GM12801 (cell line): ENCODE results near the gene PVALEF.

Experiments
- TF ChIP-seq, protein P1 (sequence below): IDR thresholded peaks from one replicate; pipeline ENCODE4 v1.5.1; 2011; ENCODE audit warnings: control low read depth; ENCODE audit not compliant: insufficient read length; ENCODE audit errors: extremely low read depth

The PVALEF gene

DNA sequence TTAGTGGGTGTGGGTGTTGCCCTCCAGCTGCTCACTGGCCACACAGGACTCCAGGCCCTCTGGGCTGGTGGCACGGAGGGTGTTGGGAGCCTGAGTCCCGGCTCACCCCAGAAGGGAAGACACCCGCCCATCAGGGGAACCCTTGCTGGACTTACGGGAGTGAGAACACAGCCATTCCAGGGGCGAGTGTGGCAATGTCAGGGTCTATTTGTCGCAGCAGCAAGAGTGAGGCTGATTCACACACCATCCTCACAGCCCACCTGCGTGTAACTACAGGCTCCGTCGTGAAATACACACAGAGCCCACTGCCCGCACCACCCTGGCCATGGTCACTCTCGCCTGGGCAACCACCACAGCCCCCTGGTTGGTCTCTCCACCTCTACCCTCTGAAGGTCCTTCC, 18.5 kb downstream of the PVALEF start:
- TF ChIP-seq, protein P1, sequence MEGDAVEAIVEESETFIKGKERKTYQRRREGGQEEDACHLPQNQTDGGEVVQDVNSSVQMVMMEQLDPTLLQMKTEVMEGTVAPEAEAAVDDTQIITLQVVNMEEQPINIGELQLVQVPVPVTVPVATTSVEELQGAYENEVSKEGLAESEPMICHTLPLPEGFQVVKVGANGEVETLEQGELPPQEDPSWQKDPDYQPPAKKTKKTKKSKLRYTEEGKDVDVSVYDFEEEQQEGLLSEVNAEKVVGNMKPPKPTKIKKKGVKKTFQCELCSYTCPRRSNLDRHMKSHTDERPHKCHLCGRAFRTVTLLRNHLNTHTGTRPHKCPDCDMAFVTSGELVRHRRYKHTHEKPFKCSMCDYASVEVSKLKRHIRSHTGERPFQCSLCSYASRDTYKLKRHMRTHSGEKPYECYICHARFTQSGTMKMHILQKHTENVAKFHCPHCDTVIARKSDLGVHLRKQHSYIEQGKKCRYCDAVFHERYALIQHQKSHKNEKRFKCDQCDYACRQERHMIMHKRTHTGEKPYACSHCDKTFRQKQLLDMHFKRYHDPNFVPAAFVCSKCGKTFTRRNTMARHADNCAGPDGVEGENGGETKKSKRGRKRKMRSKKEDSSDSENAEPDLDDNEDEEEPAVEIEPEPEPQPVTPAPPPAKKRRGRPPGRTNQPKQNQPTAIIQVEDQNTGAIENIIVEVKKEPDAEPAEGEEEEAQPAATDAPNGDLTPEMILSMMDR, result no peak

DNA sequence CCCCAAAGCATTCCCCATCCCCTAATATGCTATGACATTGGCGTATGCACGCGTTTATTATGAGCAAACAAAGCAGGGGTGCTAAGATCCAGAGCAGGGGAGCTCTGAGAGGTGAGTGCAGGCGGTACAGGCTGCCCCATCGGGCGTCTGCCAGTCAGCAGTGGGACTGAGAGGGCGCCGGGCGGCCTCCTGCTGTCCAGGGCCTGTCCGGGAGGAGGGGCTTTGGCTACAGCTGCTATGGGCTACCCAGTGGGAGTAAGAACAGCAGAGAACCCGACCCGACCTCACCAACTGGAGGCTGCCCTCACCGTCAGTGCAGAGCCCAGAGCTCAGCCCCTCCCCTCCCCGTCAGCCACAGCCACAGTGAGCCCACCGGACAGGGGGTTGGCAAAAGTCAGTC, 19.2 kb downstream of the PVALEF start:
- TF ChIP-seq, protein P1, result no peak

DNA sequence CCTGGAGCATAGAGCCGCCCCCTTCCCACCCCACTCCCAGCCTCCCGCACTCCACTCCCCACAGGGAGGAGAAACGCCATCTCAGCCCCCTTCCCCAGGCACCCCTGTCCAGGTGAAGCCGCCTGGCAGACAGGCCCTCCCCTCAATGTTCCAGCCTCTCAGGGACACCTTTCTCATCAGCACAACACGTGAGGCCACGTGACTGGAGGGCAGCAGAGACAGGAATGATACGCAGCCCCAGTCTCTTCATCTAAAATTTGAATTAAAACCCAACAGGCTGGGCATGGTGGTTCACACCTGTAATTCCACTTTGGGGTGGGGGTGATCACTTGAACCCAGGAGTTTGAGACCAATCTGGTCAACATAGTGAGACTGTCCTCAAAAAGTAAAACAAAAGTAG, 20.9 kb downstream of the PVALEF start:
- TF ChIP-seq, protein P1, result no peak

DNA sequence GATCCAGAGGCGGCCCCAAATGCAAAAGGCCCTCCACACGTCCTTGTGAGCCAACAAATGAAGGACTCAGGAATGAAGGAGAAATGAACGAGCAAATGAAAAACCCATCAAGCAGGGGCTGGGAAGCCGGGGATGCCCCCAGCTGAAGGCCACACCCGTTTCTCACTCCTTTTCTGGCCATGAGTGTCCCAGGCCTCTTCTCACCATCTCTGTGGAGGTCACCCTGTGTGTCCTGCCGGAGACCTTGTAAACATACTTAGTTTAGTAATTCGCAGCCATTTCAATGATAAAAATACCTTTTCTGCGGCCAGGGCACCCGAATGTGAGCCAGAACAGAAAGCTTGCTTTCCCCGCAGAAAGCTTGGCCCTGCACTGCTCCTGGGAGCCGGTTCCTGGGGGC, 21.8 kb downstream of the PVALEF start:
- TF ChIP-seq, protein P1, result no peak

DNA sequence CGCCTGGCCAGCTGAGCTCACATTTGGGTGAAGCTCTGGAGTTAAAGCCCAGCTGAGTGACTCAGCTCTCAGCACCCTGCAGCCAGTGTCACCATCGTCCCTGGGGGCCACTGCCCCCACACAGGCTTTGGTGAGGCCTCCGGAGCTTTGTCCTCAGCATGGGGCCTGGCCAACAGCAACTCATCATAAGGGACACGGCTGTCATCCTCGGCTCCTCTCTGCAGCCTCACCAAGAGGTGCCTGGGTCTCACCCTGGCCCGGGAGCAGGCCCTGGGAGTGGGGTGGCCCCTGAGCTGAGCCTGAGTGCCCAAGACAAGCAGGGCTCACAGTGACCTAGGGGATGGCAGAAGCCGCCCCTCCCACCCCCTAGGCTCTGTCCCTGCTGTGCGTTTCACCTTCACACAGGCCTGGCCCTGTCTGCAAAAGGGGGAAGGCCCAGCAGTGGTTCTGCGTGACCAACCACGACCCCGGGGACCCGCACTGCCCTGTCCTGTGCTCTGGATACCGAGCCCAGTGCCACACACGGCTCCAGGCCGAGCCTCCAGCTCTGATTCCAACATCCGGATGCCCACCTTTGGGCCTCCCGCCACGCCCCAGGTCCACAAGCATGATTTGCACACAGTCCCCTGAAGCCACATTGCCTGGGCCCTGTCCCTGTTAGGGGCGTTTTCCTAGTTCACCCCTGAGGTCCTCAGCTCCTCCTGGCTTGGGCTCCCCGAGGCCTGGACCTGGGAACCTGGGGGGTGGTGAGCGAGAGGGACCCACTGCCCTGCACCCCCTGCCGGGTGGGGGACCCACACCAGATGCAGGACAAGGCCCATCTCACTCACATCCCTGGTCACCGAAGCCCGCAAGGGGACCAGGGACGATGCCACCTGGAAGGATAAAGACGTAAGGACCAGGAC, 22.5 kb downstream of the PVALEF start:
- TF ChIP-seq, protein P1, result no peak

DNA sequence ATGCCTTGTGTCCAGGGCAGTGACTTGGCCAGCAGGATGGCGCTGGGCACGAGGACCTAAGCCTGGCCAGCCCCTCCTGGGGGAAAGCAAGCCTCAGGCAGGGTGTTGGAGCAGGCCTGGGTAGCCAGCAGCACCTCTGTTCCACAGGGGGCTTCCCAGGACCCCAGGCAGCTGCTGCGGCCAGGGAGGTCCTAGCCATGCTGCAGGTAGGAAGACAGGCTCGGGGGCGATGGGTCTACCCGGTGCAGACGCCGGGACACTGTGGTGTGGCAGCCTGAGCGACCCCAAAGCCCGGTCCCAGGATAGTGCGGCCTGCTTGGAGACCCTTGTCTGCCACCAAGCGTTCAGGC, 23.2 kb downstream of the PVALEF start:
- TF ChIP-seq, protein P1, result no peak

DNA sequence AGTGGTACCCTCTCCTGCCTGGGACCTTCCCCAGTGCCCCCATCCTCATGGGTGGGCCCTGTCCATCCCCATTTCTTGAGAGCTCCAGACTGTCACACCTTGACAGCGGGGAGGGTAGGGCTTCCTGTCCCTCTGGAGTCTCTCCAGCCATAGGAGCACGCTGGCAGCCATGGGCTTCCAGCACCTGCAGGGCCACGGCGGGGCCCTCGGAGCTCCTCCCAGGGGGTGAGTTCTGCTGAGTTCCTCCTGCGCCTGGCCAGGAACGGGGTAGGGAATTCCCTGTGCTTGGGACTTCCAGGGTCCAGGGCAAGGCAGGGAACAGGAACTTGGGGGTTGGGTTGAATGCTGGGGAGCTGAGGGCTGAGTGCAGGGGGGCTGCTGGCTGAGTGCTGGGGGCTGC, 23.7 kb downstream of the PVALEF start:
- TF ChIP-seq, protein P1, result no peak
